ENCODE measurements around the gene RBM44.
A peak's percentile ranks its signal among the peaks of the same experiment; 100 is the strongest.

Gene RBM44

GRCh38 chr2:237765875-237766274 lies 32.7 kb upstream of the RBM44 start:
- H3K4me3 ChIP-seq (ENCODE audit: low read length) = no peak overlapping the region
- no peak for TF ChIP-seq CTCF (conservative IDR thresholded peaks at IDR 0.05; ENCODE audit: low read length)
- peak; percentile 24 for DNase-seq (ENCODE audit: low read depth)

- DNase-seq (ENCODE audit: low read depth) = peak; percentile 32
- no peak for TF ChIP-seq CTCF (conservative IDR thresholded peaks at IDR 0.05; ENCODE audit: low read length)
- no peak overlapping the region for H3K4me3 ChIP-seq (ENCODE audit: low read length)
Observed at GRCh38 chr2:237766340-237766739, 32.2 kb upstream of the RBM44 start.

GRCh38 chr2:237772513-237772912 lies 26.1 kb upstream of the RBM44 start:
- no peak for TF ChIP-seq CTCF (conservative IDR thresholded peaks at IDR 0.05; ENCODE audit: low read length)

GRCh38 chr2:237773826-237774225 lies 24.8 kb upstream of the RBM44 start:
- no peak overlapping the region for H3K4me3 ChIP-seq (ENCODE audit: low read length)
- no peak for DNase-seq (ENCODE audit: low read depth)
- no peak for TF ChIP-seq CTCF (conservative IDR thresholded peaks at IDR 0.05; ENCODE audit: low read length)

More at GRCh38 chr2:237772513-237772912, 26.1 kb upstream of the RBM44 start:
- no peak overlapping the region for H3K4me3 ChIP-seq (ENCODE audit: low read length)
- no peak for DNase-seq (ENCODE audit: low read depth)

- peak; percentile 65 for TF ChIP-seq CTCF (conservative IDR thresholded peaks at IDR 0.05; ENCODE audit: low read length)
- peak; percentile 49 for DNase-seq (ENCODE audit: low read depth)
- no peak overlapping the region for H3K4me3 ChIP-seq (ENCODE audit: low read length)
Observed at GRCh38 chr2:237774811-237775553, 23.6 kb upstream of the RBM44 start.

- no peak for DNase-seq (ENCODE audit: low read depth)
Observed at GRCh38 chr2:237779521-237779920, 19.1 kb upstream of the RBM44 start.

More at GRCh38 chr2:237779521-237779920, 19.1 kb upstream of the RBM44 start:
- H3K4me3 ChIP-seq (ENCODE audit: low read length) = no peak overlapping the region
- no peak for TF ChIP-seq CTCF (conservative IDR thresholded peaks at IDR 0.05; ENCODE audit: low read length)
